Choroid plexus epithelial cell (primary cell): ENCODE measurements around the gene MRAP2.

Experiments
- DNase-seq: peaks from one replicate; pipeline ENCODE4 v3.0.0-alpha.2; 2010; ENCODE audit warnings: low read depth
- H3K4me3 ChIP-seq: 2 replicates; pipeline ENCODE4 v1.5.1; 2011; ENCODE audit warnings: low read depth, mild to moderate bottlenecking, control low read depth, low read length, moderate library complexity
- CTCF ChIP-seq: conservative IDR thresholded peaks from 2 replicates; pipeline ENCODE4 v1.5.1; 2011; ENCODE audit warnings: low read depth, mild to moderate bottlenecking, control low read depth, inconsistent platforms, low read length, moderate library complexity

Gene MRAP2

DNA sequence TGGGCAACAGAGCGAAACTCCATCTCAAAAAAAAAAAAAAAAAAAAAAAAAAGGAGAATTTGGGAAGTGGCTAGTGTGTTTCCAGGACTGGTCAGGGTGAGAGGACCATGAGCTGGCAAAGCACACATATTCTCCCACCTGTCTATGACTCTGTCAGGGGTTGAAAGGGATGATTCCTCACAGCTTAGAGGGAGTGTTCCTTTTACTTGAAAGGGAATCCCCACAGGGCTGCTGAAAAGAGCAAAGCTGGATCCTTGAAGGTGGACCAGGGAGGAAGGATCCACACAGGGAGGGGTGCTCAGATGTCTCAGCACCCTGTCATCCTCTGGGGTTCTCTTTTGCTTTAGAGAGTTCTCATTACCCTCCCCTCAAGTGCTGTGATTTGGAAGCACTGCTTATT, 13.2 kb downstream of the MRAP2 start:
- H3K4me3 ChIP-seq, result no peak overlapping the region
- TF ChIP-seq CTCF, result no peak
- DNase-seq, result no peak

- TF ChIP-seq CTCF, result no peak
- no peak for DNase-seq
- no peak overlapping the region for H3K4me3 ChIP-seq
These were observed 15.0 kb downstream of the MRAP2 start for GRCh38 chr6:84048588-84048987.

DNA sequence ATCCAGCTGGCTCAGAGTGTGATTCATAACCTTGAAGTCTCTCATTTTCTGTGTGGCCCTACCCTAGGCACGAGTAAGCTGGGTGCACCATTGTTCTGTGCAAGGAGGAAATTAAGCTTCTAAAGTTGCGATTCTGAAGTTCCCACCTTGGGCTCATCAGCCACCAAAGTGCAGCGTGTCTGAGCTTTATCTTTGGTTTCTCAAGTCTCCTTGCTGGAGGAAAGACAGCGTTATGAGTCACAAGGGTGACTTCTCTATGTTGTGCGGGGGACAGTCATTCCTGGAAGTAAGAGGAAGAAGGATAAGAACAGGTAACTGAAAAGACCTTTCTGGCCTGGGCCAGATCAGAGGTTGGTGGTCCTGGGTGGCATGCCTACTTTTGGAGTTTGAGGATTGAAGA, 16.8 kb downstream of the MRAP2 start:
- no peak for DNase-seq
- no peak for TF ChIP-seq CTCF
- H3K4me3 ChIP-seq, result no peak overlapping the region

GRCh38 chr6:84052204-84052882, 18.8 kb downstream of the MRAP2 start:
- DNase-seq, result peak; percentile 88
- TF ChIP-seq CTCF, result peak; percentile 36
- H3K4me3 ChIP-seq, result peak overlapping the region; percentile 42

- no peak for DNase-seq
- H3K4me3 ChIP-seq, result no peak overlapping the region
- no peak for TF ChIP-seq CTCF
These were observed 19.3 kb downstream of the MRAP2 start for GRCh38 chr6:84052883-84053241.

DNA sequence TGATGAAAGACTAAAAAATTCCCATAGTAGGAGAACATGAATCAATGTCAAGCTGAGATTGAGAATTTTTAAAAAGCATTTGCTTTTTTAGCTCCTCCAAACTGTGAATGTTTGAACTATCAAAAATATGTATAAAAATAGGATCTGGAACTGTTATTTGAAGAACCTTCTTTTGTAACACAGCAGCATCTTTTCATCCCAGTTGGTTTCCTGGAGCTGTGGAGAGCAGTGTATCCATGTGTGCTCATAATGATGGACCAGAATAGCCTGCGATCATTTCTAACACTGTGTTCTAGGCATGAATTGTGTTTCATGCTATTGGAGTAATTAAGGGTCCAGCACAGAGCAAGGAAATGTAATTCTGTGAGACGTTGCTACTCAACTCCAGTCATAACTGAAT, 22.1 kb downstream of the MRAP2 start:
- TF ChIP-seq CTCF, result no peak
- DNase-seq, result no peak
- H3K4me3 ChIP-seq, result no peak overlapping the region

DNA sequence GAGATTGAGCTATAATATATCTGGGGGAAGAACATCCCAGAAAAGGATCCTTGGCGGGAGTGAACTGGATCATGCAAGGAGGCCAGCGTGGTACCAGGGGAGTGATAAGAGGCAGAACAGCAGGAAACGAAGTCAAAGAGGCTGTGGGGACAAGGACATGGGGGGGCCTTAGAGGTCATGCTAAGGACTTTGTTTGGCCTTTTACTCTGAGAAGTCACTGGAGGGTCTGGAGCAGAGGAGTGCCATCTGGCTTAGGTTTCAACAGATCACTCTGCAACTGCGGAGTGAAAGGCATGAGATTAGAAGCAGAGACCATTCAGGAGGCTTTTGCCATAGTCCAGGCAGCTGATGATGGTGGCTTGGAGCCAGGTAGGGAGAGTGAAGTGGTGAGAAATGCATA, 24.3 kb downstream of the MRAP2 start:
- no peak for TF ChIP-seq CTCF

More for the DNA sequence above, 24.3 kb downstream of the MRAP2 start:
- no peak overlapping the region for H3K4me3 ChIP-seq
- DNase-seq, result no peak
